MM.1S (cell line): ENCODE results near the gene BMPR2.
"Not testable (repeated sequence)": the region's sequence is repeated elsewhere in the genome, so short reads cannot be mapped to it uniquely, and the experiment has no call there.

Experiments used
- EZH2 ChIP-seq: fragments of 300-600 bp; sonication (generic); optimal IDR thresholded peaks from 2 replicates; pipeline ENCODE3; 2017; ENCODE audit warnings: low read depth, mild to moderate bottlenecking, antibody characterized with exemption, low read length, mixed read lengths
- EZH2phosphoT487 ChIP-seq: fragments of 300-600 bp; sonication (generic); IDR thresholded peaks from 2 replicates; pipeline ENCODE4 v1.6.1; 2018; ENCODE audit warnings: antibody characterized with exemption, low read length
- TF ChIP-seq, protein P1 (sequence below): fragments of 300-600 bp; sonication (generic); IDR thresholded peaks from 2 replicates; pipeline ENCODE4 v1.5.1; 2016; ENCODE audit warnings: antibody characterized with exemption, low read length, mixed read lengths

DNA sequence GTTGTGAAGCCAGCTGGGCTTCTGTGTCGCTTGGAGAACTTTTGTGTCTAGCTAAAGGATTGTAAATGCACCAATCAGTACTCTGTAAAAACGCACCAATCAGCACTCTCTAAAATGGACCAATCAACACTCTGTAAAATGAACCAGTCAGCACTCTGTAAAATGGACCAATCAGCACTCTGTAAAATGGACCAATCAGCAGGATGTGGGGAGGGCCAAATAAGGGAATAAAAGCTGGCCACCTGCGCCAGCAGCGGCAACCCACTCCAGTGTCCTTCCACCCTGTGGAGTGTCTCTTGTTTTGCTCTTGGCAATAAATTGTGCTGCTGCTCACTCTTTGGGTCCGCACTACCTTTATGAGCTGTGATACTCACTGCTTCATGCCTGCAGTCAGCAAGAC, 199.1 kb downstream of the BMPR2 start:
- TF ChIP-seq, protein P1, sequence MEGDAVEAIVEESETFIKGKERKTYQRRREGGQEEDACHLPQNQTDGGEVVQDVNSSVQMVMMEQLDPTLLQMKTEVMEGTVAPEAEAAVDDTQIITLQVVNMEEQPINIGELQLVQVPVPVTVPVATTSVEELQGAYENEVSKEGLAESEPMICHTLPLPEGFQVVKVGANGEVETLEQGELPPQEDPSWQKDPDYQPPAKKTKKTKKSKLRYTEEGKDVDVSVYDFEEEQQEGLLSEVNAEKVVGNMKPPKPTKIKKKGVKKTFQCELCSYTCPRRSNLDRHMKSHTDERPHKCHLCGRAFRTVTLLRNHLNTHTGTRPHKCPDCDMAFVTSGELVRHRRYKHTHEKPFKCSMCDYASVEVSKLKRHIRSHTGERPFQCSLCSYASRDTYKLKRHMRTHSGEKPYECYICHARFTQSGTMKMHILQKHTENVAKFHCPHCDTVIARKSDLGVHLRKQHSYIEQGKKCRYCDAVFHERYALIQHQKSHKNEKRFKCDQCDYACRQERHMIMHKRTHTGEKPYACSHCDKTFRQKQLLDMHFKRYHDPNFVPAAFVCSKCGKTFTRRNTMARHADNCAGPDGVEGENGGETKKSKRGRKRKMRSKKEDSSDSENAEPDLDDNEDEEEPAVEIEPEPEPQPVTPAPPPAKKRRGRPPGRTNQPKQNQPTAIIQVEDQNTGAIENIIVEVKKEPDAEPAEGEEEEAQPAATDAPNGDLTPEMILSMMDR, result not testable (repeated sequence)
- TF ChIP-seq EZH2, EZH2phosphoT487: not testable (repeated sequence)
